GM19240 (cell line): ENCODE measurements around the gene SYTL3.
"Not testable (repeated sequence)": the region's sequence is repeated elsewhere in the genome, so short reads cannot be mapped to it uniquely, and the experiment has no call there.

Experiments
- DNase-seq: peaks from one replicate; pipeline ENCODE4 v3.0.0; 2011; ENCODE audit warnings: low spot score; ENCODE audit not compliant: insufficient read length

Gene SYTL3

DNA sequence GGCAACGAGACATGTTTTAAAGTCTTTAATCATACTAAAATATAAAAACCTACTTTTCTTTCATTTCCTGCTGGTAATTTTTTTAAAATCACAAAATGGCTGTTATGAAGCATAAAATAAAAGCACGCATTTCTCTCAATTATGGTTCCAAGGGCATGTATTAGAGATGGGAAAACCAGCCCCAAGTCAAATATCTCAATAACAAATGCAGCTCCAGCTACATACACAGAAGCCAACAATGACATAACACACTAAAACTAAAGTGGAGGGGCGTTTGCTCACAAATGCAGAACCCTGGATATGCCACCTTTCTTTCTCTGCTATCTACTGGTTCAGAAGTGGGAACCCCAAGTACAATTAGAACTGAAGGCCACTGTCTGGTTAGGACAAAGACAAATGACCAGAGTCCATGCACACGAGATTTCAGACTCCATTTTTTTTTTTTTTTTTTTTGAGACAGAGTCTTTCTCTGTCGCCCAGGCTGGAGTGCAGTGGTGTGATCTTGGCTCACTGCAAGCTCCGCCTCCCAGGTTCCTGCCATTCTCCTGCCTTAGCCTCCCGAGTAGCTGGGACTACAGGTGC is 141.5 kb downstream of the SYTL3 start:
- no peak for DNase-seq

DNA sequence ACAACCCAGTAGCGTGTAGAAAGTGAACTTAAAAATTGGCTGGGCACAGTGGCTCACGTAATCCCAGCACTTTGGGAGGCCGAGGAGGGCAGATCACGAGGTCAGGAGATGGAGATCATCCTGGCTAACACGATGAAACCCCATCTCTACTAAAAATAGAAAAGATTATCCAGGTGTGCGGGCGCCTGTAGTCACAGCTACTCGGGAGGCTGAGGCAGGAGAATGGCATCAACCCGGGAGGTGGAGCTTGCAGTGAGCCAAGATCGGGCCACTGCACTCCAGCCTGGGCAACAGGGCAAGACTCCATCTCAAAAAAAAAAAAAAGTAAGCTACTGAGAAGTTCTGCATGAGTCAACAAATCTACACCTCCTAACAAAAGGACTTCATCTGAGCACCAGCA is 142.7 kb downstream of the SYTL3 start:
- not testable (repeated sequence) for DNase-seq

DNA sequence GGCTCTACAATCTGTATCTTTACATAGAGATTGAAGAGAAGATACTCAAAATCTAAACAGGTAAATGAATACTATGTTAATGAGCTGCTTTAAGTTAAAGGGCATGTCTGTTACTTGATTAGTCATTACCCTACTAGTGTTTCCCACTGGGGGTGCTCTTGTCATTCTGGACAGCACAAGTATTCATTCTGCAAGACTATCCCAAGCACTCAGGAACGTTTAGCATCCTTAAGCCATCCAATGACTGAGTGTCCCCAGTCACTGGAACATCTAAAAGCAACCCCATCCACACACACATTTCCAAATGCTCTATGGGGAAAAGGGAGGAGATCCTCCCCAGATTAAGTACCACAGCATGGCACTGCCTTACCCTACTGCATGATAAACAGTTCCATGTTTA is 143.6 kb downstream of the SYTL3 start:
- DNase-seq, result no peak

DNA sequence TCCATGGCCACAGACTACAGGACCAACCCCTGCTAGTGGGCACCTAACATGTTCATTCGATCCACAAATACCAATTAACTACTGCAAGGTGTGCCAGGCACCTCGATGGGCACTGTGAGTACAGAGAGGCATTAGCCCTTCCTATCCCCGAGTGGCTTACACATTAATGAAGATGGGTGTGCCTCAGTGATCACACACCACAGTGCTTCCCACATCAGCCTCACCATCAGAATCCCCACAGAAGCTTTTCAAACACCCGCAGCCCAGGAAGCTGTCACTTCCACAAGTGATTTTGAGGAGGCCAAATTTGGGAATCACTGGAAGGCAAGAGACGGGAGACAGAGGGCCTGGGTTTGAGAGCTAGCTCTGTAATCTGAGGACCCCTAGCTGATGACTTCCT is 145.7 kb downstream of the SYTL3 start:
- no peak for DNase-seq

DNA sequence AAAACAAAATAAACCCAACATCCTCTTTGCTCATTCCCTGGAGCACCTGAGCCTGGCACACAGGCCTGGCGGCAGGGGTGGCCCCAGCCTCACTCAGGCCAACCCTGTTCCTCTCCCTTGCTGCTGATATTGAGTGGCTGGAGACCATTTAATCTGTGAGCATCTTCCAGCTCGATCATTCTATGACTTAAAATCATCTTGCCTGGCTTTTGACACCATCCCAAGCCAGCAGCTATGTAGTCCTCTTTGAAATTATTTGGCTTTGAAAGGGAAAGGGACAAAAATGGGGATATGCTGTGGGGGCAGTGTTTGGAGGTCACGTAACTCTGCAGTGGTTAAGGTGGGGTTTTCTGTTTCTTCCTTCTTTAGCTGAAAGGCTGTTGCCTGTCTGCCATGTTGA is 146.5 kb downstream of the SYTL3 start:
- no peak for DNase-seq

DNA sequence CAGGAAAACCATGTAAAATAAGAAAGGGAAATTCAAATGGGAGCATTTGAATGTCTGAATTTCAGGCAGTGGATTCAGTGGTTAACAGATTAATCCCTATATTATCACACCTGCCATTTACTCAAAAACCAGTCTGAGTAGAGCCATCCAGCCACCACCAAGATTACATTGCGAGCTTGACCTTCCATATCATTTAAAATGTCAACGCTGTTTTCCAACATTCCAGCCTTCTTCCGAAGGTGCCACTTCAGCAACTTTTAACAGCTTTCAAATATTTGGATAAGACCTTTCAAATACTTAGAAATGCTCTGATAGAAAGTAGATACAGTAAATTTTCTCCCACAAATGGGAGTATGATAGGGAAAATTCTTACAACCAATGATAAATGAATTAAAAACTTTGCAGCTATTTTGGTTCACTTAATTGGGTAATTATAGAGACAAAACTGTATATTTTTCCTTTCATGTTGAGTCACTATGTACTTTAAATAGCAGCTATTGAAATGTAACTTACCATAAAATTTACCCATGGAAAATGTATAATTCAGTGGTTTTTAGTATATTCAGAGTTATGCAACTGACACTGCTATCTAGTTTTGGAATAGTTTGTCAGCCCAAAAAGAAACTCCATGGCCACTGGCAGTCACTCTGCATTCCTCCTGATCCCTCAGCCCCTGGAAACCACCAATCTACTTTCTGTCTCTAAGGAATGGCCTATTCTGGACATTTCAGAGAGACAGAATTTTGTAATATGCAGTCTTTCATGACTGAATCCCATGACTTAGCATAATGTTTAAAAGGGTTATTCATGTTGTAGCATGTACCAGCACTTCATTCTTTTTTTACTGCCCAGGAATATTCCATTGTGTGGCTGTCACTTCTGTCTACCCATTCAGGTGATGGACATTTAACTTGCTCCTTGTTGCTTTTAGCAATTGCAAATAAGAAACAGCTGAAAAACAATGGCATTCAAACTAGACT is 147.8 kb downstream of the SYTL3 start:
- DNase-seq, result no peak

DNA sequence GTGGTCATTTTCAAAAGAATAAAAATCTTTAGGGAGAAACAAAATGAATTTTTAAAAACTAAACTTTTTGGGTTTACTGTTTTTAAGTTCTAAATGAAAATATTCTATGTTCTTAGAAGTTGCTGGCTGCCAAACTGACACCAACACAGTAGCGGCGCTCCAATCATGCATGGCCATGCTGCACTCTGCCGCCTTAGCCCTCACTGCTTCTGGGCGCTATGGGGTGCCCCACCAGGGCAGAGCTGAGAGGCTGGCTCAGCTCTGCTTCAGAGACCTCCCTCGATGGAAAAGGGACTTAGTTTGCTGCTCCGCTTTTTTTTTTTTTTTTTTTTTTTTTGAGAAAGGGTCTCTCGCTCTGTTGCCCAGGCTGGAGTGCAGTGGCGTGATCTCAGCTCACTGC is 148.5 kb downstream of the SYTL3 start:
- no peak for DNase-seq

DNA sequence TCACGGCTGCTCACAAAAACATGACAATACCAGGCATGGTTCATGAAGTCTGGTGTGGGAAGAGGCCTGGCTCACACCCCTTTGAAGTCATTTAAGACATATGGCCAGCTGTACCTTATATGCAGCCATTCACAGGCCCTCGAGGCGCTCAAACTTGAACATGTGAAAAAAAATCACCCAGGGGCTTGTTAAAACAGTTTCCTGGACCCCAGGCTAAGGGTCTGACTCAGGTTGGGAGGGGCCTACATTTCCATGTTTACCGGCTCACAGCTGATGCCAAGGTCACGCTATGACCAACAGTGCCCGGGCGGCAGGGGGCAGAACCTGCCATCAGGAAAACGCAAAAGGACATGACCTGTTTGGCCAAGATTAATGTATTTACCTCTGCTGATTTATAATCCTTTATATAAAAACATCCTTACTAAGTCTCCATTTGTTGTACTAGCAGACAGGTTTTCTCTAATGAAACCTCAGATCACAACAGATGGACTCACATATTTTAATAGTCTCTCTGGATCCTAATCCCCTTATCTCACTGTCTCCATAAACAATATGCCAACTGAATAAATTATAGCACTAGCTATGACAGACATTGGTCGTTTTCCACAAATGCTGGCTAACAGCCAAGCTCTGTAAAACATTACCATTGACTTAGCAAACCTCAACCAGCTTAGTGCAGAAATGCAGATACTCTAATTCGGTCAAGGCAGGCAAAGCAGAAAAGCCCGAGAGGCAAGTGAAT is 149.4 kb downstream of the SYTL3 start:
- no peak for DNase-seq

DNA sequence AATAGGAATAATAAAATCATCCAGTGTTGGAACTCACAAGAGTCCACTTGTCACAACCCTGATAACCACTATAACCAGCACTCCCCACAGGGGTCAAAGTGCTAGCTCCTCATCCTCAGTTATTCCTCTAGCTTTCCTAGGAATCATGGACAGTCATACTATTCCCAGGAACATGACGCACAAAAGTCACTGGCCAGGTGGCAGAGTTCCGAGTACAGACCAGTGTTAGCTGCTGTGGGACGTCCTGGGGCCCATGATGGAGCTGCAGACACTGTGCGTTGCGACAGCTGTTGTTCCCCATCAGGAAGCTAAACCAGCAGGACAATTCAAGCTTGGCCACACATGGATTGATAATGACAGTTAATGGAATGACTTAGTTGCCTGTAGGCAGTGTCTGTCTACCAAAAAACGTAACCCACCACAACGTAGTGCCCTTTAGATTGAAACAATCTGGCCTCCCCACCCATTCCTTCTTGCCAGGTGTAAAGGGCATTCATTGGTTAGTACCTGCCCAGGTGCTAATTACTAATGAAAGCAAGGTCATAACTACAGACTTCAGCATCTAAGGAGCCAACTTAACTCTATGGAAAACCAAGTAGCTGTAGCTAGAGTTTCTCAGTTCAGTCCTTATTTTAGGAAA is 151.9 kb downstream of the SYTL3 start:
- no peak for DNase-seq

DNA sequence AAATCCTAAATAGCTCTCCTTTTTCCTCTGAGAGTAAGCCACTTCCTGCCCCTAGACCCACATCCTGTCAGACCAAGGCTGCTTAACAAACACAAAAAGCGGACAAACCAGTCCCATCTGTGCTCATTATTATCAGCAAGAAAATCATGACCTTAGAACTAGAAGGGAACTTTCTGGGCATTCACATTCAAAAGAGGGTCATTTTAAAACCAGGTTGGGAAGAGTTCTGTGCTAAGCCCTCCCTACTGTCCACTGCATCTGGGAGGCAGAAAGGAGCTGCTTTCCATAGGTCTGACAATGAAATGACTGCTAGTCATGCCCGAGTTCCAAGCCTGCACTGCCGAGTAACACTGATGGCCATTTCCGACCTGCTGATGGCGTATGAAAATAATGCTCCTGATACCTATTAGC is 153.9 kb downstream of the SYTL3 start:
- DNase-seq, result peak; percentile 41

DNA sequence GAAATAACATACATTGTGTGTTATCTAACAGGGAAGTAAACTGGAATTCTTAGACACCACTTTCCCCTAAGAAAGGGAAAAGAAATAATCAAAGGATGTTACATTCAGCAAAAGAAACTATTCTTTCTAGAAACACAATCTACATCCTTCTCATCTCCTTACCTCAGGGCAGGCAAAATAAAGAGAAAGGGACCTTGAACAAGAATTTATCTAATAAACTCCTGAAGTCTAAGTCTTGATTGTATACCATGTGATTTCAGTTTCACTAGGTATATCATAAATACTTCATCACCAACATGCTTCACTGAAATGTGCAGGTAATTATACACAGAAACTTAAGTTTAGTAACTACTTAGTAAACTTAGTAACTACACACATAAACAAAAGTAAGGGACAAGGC is 154.4 kb downstream of the SYTL3 start:
- no peak for DNase-seq

DNA sequence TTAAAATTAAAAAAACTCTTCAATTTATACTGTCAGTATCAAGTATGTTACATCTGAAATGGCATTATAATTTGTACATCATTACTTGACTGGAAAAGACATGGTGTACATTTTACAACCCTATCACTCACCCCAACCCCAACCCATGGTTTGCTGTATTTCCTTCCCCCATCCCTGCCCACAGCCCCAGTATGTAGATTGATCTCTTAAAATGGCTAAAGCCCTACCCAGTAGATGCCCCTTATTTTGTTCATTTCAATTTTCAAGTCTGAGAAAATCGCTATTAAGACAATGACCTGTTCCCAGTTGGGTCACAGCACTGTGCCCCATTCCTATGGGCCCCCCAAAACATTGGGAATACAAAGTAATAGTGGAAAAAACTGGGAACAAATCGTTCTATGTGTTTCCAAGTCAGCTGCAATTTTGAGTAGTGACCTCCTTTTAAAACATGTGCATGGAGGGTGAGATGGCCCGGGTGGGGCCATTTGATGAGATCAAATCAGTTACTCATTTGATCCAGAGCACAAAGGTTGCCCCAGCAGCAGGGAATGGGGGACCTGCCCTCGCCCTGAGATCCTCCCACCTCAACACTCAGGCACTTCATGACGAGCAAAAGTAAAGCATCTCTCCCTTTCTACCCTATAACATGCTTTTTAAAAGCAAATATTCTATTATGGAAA is 156.0 kb downstream of the SYTL3 start:
- DNase-seq, result no peak

DNA sequence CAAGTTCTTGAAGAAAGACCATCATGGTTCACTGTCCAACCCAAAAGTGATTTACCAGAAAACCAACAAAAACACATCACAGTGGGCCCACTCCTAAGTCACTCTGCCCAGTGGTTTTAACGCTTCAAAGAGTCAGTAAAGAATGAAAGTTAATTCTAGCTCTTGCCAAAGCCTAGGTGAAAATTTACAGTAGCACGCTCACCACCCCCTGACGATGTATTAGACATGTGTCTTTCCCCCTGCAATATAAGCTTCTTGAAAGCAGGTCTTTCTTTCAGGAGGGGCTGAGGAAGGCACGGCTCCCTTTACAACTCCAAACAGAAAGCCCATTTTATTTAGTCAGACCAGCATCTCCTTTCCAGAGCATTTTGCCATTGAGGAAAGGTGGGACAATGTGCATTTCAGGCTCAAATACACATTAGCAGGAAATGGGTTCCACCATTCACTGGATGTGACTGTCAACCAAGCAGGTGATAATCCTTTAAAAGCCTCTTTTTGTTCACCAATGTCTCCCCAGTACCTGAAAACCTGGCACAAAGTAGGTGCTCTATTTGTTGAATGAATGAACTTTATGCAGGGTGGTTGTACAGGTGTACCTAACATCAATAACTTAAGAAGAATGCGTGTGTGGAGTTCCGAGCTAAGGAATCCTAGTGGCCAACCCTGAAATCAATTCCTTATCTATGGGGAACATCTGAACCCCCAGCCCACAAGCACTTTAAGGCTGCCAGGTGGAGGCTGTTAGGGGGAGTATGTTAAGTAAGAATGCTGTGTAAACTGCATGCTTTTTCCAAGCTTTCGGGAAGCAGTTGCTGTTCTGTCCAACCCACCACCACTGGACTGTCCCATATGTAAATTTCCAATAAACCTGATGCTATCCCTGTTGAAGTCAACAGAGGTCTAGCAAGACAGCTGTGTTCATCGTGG is 157.9 kb downstream of the SYTL3 start:
- no peak for DNase-seq

DNA sequence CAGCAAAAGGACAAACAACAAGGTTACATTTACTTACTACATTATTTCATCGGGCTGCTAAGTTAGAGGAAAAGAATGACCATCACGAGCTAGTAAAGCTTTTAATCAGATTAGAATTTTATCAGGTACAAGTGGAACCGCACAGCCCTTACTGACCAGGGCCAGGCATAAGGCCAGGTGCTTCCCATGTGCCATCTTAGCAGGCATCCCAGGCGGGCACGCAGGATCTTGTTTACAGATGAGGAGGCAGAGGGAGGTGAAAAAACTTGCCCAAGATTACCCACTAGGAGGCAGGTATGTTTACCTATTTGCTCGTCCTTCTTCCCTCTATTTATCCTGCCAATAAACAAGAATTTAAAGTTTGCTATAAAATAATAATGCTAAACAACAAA is 158.6 kb downstream of the SYTL3 start:
- DNase-seq, result no peak

DNA sequence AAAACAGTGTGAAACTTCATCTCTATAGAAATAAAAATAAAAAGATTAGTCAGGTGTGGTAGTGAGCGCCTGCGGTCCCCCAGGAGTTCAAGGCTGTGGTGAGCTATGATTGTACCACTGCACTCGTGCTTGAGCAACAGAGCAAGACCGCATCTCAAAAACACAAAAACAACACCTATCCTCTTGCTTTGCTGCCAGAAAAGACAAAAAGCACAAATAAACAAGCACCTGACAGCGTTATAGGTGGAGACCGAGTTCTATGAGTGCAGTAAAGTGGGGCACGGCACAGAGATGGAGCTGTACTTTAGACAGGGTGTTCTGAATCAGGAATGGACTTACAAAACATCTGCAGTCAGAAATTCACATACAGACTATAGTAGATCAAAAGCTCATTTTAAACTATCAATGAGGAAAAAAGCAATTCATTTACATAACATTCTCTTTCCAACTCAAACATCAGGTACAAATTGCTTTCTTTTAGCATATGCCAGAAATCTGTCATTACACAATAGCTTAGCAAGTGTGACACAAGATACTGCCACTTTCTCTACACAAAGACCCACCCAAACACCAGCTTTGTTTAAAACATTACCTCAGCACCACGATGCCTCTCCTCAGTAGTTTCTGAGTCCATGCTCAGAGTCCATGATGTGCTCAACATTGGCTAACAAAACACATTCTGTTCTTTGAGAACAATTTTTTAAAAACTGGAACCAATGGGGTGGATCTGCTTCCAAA is 159.3 kb downstream of the SYTL3 start:
- DNase-seq, result no peak

DNA sequence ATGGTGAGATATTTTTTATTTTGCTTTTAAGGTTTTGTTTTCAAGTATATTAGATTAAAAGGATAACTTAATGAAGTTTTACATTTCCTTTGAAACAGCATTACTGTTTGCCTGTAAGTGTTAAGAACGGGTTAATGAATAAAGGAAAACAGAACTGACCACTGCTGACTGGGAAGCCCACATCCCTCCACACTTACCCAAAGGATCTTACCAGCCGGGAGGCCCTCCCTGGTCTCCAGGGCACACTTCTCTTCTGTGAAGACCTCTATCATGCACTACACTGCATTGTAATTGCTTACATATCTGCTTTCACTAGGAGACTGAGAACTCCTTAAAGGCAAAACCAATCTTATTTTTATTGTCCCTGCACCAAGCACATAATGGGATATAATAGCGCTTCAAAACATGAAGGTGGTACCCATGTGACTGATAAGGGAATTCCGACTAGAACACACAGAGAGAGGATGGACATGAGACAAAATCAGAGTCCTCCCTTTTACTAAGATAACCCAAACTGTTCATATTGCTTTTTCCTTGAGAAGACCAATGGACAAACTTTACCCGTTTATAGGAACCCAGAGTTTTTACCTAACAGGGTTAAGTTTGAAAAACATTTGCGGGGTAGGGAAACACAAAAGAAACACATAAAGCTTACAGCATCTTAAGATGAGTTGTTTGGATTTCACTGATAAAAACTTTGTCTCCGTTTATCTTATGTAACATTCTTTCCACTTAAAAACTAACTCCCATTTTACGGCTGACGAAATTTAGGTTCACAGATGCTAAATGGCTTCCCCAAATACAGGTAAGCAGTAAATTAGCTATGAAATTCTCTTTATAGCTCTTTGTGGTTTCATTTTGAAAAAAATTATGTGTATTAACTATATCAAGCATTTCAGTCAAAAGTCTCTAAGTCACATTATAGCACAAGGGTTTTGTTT is 160.6 kb downstream of the SYTL3 start:
- no peak for DNase-seq

DNA sequence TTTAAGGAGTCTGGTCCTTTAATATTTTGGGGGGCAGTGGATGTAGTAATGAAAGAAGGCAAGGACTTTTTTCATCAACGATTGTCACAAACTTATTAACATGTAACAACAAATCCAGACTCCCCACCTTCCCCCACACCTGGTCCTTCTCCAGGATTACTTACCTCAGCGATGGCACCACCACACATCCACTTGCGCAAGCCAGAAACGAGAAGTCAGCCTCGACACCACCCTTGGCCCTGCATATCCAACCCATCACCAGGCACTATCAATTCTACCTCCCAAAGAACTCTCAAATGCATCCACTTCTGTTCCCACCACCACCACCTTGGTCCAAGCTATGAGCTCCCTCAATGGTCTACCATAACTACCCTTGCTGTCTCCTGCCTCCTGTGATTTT is 162.8 kb downstream of the SYTL3 start:
- DNase-seq, result no peak

DNA sequence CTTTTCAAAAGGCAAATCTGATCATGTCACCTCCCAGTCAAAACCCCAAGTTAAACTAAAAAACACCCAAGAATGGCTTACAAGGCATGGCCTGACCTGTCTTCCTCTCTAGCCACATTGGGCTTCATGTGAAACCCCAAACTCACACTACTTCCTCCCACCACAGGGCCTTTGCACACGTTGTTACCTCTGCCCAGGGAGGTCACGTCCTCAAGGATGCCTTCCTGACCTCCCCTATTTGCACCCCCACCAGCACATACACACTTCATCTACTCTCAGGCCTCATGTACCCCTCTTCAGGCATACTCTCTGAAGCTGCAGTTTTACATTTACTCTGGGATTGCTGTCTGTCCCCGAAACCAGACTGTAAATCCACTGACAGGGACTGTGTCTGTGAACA is 163.2 kb downstream of the SYTL3 start:
- no peak for DNase-seq
